HG02970 (cell line): ENCODE data around the gene NR6A1.

Experiments used
- ATAC-seq: cut with Tn5 transposase; IDR thresholded peaks from one replicate; pipeline ENCODE4 v1.9.1; 2021; ENCODE audit warnings: mild to moderate bottlenecking, moderate library complexity, moderate number of reproducible peaks; ENCODE audit not compliant: unreplicated experiment, low FRiP score

The NR6A1 gene

DNA sequence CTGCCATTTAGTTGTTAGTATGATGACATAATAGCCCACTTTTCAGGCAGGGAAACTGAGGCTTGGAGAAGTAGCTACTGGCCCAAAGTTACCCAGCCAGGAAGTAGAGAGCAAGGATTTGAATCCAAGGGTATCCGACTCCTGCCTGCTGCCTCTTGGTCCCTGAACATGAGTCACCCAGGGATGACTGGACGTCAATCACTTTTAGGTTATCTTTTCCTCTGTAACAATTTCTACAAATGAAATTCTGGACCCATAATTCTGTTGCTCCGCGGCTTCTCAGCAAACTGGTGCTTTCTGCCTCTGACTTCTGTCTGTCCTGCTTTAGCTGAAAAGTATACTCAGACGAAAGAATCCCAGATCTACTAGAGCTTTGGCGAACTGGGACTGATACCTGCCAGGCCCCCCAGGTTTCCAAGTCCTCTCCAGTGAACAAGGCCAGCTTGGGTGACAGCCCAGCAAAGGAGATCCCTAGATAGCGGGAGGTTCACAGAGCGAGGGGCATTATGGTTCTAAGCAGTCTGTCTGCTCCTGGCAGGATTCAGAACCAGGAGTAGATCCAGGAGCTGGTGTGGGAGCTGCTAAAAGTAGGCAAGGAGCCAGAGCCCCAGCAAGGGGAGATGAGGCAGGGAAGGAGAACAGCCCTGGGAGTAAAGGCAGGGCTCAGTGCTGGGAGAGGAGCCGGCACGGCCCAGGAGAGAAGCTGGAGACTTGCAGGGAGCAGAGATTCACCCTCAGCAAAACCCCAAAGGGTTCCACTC, 26.4 kb upstream of the NR6A1 start:
- no peak for ATAC-seq

DNA sequence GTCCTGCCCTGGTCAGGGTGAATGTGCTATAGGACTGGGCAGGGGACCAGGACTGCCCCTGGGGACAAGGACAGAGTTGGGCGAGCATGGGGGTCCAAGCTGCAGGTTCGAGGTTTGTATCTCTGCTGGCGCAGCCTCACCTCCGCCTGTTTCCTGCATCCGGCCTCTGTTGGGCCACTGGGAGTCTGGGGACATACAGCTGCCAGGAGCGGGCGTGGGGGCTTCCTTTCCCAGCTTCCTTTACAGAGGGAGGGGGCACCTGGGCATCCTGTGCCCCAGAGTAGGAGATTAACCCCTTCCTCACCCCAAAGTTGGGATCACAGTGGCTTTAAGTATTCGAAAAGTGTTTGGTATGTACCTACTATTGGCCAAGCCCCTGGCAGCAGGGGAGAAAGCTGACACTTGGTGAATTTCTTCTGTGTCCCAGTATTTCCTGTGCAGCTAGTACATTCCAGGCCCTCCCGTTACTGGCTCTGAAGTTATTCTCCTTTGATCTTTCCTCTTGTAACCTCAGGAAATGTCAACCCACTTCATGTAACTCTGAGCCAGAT, 24.8 kb upstream of the NR6A1 start:
- no peak for ATAC-seq

DNA sequence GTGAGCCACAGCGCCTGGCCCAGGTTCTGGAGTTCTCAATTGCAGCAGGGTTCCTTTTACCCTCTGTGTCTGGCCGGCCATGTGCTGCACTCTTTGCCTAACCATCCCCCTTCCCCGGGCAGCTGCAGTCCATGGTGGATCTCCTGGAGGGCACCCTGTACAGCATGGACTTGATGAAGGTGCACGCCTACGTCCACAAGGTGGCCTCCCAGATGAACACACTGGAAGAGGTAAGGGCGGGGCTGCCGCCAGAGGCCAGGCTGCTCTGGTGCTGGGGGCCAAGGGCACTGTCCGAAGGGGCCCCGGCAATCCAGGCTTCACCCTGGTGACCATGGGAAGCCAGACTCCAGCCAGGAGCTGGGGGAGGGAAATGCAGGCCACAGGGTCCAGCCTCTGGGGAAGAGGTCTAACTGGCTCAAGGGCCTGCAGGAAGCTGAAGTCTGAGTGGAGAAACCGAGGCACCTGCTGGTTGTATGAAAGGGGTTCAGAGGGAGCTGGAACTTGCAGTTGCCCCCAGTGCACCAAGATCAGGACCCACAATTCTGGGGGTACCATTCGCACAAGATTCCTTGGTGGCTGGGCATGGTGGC, 23.9 kb upstream of the NR6A1 start:
- ATAC-seq = no peak

DNA sequence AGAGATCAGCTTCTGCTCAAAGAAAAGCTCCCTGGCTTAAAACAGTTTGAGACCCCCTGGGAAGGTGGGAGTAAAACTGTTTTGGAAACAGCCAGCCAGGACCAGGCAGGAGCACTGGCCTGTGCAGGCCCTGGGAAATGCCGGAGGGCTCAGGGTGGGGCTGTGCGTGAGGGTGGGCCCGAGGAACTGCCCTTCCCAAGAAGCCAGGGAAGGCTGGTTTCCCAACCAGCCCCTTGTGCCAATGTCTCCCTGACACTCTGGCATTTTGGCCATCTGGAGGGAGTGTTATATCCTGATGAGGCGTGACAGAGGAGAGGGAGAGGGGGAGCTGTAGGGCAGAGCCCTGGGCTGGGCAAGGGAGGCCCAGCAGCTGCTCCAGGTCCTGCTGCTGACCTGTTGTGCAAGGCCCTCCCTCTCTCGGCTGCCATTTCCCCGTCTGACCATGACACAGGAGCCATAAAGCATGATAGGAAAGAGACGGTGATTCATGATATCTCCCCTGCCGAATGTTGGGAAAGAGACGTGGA, 22.0 kb upstream of the NR6A1 start:
- no peak for ATAC-seq

DNA sequence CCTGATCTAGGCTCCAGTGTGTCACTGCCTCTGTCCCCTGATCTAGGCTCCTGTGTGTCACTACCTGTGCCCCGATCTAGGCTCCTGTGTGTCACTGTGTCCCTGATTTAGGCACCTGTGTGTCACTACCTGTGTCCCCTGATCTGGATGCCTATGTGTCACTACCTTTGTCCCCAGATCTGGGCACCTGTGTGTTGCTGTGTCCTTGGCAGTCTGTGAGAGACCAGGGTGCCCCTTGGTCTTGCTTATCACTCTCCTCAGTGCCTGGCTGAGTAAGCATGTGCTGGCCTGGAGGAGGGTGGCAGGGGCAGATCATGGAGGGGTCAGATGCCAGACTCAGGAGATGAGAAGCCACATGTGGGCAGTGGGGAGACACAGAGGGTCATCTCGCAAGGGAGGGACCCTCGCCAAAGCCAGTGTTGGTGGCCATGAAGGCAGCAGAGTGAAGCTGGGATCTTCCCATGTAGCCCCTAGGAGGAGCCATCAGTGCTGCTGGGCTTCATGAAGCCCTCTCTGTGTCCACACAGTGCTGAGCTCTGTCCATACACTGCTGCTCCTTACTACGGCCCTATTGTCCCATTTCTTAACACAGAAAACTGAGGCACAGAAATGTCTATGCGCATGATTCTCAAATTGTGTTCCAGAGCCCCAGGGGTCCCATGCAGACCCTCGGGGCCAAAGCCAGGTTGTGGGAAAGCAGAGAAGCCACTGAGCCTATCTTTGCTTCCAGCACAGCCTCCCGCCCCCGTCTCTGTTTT, 21.3 kb upstream of the NR6A1 start:
- ATAC-seq = no peak

DNA sequence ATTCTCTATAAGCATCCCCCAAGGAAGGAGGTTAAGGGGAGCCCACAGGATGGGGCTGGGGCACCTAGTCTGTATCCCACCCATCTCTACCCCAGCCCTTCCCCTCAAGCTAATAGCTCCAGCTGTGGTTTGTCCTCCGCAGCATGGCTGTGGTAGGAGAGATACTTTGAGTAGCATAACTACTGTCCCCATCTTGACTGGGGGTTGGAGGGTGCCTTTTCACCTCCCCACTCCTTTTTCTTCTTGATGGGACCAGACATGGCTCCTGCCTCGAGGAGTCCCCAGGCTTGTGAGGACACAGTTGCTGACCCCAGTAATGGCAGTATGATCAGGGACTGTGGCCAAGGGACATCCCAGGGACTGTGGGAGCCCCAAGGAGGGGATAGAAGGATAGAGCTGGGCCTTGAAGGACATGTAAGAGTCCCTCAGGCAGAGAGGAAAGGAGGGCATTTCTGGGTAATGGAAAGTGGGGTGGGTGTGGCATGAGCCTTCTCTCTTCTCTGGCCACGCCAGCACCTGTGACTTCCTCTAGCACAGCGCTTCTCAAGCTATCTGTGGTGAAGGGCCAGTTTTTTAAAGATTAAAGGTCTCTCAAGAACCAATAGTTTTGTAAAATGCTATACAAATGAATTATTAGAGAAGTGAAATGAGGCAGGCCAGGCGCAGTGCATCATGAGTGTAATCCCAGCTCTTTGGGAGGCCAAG, 19.8 kb upstream of the NR6A1 start:
- no peak for ATAC-seq

DNA sequence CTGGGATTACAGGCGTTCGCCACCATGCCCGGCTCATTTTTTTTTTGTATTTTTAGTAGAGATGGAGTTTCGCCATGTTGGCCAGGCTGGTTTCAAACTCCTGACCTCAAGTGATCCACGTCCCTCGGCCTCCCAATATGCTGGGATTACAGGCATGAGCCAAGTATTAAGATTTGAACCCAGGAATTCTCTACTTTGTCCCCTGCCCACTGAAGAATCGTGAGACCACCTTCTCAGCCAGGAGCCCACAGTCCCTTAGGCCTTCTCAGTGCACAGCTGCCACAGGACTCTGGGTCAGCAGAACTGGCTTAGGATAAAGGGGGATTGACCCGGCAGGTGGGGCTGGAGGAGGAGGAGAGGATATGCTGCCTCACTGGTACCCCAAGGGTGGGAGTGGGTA, 19.2 kb upstream of the NR6A1 start:
- ATAC-seq = no peak

DNA sequence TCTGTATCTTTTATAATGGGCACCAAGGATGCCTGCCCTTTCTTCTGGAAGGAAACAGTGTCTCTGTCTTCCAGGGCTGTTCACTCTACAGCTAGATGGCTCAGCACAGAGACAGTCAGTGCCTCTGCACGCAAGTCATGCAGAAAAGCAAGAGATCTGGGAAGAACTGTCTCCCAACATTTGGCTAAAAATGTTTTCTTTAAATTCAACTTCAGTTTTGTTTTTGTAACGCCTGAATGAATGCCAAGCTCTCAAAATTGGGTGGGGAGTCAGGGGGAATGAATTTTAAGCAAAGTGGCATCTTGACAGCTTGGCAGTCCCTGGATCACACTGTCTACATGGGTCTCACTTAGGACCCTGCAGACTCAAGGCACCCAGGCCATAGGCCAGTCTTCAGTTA, 18.4 kb upstream of the NR6A1 start:
- no peak for ATAC-seq

DNA sequence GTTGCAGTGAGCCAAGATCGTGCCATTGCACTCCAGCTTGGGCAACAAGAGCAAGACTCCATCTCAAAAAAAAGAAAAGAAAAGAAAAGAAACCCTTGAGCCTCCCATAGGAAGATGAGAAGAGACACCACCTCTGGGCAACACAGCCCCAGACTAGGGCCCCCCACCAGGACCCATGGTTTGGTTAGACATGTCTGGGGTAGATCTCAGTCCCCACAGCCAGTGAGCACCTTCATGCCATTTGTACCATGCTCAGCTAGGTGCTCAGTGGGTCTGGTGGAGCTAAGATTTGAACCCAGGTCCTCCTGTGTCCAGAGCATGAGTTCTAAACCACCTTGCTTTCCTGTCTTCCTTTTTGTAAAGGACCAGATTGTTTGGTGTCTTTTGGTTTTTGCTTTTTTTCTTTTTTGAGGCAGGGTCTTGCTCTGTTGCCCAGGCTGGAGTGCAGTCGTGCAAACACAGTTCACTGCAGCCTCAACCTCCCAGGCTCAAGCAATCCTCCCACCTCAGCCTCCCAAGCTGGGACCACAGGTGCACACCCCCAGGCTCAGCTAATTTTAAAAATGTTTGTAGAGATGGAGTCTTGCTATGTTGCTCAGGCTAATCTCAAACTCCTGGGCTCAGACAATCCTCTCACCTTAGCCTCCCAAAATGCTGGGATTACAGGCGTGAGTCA, 17.6 kb upstream of the NR6A1 start:
- ATAC-seq = no peak

DNA sequence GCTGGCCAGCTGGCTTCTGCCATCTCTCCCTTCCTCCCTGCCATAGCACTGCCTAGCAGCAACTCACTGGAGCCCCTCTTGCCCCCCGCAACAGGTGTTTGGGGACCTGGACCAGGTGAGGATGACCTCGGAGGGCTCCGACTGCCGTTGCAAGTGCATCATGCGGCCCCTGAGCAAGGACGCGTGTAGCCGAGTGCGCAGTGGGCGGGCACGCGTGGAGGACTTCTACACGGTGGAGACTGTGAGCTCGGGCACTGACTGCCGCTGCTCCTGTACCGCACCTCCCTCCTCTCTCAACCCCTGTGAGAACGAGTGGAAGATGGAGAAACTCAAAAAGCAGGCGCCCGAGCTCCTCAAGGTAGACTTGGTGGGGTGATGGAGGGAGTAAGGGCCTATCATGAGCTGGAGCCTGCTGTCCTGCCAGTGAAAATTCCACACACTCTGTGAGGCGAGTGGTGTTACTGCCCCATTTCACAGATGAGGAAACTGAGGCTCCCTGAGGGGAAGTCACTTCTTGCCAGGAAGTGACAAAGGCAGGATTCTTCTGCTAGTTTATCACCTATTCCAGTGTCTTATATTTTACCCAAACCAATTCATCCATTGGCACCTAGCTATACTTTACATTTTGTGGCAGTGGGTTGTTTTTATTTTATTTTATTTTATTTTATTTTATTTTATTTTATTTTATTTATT, 15.9 kb upstream of the NR6A1 start:
- ATAC-seq = no peak

DNA sequence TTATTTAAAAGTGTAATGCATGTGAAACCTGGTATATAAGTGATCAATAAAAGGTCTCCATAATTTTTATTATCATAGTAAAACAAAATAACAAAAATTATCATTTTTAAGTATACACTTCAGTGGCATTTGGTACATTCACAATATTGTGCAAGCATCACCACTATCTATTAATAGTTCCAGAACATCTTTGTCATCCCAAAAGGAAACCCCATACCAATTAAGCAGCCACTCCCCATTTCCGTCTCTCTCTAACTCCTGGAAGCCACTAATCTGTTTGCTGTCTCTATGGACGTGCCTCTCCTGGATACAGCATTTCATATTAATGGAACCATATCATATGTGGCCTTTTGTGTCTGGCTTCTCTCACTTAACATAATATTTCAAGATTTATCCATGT, 13.4 kb upstream of the NR6A1 start:
- ATAC-seq = no peak

DNA sequence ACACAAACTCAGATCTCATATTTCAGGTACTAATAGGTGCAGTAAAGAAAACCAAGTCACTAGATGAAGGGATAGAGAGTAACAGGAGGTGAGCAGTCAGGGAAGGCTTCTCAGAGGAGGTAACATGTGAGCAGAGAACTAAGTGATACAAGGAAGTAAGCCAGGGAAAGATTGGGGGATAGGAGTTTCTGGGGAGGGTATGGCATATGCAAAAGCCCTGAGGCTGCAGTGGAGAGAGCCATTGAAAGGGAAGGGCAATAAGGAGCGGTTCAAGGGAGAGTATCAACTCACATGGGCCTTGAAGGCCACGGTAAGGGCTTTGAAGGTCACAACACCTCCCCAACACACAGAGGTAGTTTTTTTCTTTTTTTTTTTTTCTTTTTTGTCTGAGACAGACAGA, 12.7 kb upstream of the NR6A1 start:
- ATAC-seq = no peak

DNA sequence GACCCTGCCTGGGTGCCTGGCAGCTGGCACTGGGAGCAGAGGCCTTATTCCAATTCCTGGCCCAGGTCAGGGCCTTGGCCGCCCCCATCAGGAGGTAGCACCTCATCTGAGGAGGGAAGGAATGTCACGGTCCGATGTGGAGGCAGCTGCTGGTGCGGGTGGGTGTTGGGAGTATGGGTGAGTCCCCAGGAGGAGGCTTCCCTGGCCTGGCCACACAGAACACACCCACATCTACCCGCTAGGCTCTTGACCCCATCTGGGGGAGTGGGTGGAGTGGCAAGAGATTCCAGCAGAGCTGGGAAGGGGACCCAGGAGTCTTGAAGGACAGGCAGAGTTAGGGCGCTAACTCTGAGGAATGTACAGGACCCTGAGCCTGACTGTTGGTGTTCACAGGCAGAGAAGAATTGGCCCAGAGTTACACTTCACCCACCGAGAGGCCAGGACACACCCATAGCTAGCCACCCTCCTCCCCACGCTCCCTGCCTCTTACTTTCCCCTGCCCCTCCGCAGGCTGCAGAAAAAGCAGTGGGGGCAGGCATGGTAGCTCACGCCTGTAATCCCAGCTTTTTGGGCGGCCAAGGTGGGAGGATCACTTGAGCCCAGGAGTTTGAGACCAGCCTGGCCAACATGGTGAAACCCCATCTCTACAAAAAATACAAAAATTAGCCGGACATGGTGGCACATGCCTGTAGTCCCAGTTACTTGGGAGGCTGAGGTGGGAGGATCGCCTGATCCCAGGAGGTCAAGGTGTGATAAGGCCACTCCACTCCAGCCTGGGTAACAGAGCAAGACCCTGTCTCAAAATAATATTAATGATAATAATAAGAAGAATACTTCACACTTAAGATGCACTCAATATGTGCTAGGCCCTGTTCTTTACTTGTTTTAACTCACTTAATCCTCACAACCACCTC, 11.8 kb upstream of the NR6A1 start:
- no peak for ATAC-seq

DNA sequence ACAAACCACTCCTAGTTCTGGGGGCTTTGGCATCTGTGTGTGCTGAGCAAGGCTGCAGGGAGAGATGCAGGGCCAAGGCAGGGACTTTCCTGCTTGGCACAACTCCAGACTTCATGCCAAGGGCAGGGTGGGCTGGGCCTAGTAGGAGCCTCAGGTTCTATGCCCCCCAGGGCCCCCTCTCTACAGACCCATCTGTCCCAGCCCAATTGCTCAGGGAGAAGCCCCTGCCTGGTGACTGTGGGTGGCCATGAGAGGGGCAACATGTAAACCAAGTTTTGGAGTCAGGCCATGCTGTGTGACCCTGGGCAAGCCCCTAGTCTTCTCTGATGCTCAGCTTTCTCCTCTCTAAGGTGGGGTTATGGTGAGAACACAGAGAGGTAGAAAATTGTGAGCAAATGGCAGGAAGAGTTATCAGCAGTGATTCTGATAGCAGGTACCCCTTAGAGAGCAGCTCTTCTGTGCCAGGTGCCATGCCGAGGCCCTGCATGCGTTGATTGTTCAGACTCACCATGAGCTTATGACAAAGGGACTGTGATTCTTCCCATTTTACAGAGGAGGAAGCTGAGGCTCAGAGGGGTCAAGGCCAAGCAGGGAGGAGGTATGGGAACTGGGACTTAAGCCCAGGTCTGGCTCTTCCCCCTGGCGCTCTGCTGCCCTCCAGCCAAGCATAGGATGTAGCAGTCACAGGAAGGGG, 11.0 kb upstream of the NR6A1 start:
- no peak for ATAC-seq

DNA sequence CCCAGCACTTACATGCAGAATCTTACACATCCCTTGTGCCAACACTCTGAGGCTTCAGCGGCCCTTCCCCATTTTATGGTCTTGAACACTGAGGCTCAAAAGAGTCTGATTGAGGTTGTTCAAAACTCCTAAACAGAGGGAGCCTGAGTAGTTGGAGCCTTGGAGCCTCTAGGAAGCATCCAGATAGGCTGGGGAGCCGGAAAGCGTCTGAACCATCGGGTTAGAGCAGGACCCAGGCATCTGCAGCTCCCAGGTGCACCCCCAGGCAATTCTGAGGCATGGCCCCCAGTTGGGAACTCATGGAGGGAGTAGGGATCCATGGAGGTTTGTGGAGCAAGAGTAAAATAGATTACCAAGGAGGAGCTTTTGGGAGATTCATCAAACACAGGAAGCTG, 9.6 kb upstream of the NR6A1 start:
- no peak for ATAC-seq

DNA sequence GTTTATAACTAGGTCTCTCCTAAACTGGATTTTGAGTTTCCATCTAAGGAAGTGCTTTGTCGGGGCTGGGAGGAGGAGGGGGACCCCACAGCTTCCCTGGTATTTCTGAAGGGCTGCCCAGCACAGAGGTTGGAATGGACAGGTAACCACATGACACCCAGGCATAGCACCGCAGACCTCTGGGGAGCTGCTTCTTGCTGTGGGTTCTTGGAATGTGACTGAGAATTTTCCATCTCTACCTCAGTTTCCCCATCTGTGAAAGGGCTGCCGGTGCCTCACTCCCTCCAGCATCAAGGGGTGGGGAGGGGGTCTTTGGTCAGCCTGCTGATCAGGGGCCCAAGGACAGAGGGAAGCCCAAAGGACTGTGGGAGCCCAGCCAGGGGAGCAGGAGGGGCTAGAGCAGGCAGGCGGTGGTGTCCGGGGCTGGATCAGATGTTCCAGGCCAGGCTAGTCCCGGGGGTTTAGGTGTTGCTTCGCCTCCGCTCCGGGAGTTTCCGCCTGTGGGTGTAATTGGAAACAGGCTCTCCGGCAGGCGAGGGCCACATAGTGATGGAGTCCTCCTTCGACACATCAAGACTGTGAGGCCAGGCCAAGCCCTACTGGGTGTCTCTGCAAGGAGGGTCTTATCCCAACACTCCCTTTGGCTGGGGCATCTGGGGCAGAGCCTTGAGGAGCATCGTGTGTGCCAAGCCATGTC, 9.1 kb upstream of the NR6A1 start:
- no peak for ATAC-seq

DNA sequence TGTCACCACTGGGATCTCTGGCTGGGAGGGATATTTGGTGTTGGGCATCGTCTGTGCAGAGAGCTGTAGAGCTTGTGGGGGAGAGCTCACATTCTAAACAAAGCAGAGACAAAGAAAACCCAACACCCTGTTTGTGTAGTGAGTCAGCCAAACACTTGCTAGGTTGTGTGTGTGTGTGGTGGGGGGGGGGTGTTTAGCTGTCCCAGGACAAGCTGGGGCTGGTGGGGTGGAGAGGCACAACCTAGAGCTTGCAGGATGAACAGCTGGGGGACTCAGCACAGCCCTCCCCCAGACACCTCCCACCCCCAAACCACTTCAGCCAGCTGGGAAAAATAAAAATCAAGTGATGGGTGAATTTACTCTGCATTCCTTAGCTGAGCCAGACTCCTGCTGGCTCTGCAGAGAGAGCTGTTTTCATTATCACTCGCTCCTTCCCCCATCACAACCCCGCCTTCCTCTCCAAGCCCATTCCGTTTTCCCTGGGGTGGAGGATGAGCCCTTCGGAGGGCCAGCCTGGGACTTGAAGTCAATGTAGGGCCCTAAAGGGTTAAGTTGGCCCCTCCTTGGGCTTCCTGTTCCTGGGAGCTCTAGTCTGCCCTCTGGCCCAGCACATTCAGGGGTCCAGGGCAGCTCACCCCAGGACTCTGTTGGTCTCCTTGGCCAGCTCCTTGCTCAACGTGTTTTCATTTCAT, 8.4 kb upstream of the NR6A1 start:
- ATAC-seq = no peak
